Left ventricle myocardium inferior (tissue), 1 donor: ENCODE measurements around the gene ZIC1. TPM values are rescaled to one million over a fixed set of nuclear protein-coding genes. Genes with fewer than 3 reads are reported as not detected.

ENCODE experiments used
- DNase-seq: peaks from one replicate; pipeline ENCODE4 v3.0.0-alpha.2; 2020
- H3K27ac ChIP-seq: fragments of 200-600 bp; replicated peaks from 2 replicates; pipeline ENCODE4 v1.8.0; 2021
- H3K27me3 ChIP-seq: fragments of 200-600 bp; 2 replicates; pipeline ENCODE4 v1.8.0; 2021; ENCODE audit warnings: low read depth
- H3K36me3 ChIP-seq: fragments of 200-600 bp; 2 replicates; pipeline ENCODE4 v1.8.0; 2021
- H3K4me1 ChIP-seq: fragments of 200-600 bp; 2 replicates; pipeline ENCODE4 v1.8.0; 2021
- H3K4me3 ChIP-seq: fragments of 200-600 bp; 2 replicates; pipeline ENCODE4 v1.8.0; 2021; ENCODE audit warnings: mild to moderate bottlenecking, moderate library complexity
- H3K9me3 ChIP-seq: fragments of 200-600 bp; replicated peaks from 2 replicates; pipeline ENCODE4 v1.8.0; 2021
- intact Hi-C: fragments of 100-400 bp; cut with micrococcal nuclease; formaldehyde crosslinking; loops from one replicate; pipeline ENCODE4 v1.11.0; 2022
- total RNA-seq: library from RNA; stranded (reverse); fragmentation: NEBNext Ultra II Directional; extraction: Animal tissue kit (Norgen Biotek cat#: 25700); gene quantifications from one replicate; pipeline ENCODE4 v1.2.1, GENCODE V29; 2021
- TF ChIP-seq, protein P1 (sequence below): fragments of 200-600 bp; IDR thresholded peaks from 2 replicates; pipeline ENCODE4 v1.8.0; 2021; ENCODE audit warnings: antibody characterized with exemption, mild to moderate bottlenecking, borderline replicate concordance
- donor health status: DM: no; HTN: yes; CAD: no; lungs with severe emphysema.

Gene ZIC1
- total RNA-seq, 1 donor from 2014 or later: not detected

DNA sequence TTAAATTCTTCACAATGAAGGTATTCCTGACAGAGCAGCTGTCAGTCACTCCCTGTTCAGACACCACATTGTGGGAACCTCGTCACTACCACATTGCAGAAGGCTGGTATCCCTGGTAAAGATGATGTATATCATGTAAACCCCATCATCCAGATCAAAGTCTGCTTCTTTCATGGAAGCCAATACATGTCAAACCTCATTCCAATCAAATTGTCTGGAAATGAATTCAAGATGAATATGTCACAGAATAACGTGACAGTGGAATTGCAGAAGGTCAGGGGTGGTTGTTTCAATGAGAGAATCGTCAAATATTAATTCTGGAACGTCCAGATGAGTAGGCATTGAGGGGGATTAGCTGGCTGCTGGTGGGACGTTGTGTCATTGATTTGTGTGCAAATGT, 7.0 kb upstream of the ZIC1 start:
- no peak overlapping the region for H3K27ac ChIP-seq
- no peaks in the 10 kb centered on the region for H3K9me3 ChIP-seq
- H3K27me3 ChIP-seq: peaks cover 100% of the 10 kb centered on the region

DNA sequence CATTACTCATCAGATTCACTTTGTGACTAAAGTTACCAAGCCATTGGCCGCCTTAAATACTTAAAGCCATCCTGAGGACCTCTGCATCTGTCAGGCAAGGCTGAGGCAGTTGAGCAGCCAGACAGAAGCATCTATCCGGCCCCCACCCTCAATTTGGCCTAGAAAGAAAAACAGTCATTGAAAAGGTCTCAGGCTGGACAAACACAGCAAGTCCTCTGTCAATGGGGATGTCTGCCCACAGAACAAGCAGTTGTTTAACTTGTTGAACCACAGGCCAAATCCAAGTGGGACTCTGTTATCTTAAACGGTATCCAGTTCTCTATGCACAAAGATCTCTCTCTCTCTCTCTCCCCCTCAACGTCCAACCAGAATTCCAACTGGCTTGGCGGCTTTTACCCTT, 5.7 kb upstream of the ZIC1 start:
- peaks cover 100% of the 10 kb centered on the region for H3K27me3 ChIP-seq
- DNase-seq: no peak

More for the DNA sequence above, 7.0 kb upstream of the ZIC1 start:
- TF ChIP-seq, protein P1, sequence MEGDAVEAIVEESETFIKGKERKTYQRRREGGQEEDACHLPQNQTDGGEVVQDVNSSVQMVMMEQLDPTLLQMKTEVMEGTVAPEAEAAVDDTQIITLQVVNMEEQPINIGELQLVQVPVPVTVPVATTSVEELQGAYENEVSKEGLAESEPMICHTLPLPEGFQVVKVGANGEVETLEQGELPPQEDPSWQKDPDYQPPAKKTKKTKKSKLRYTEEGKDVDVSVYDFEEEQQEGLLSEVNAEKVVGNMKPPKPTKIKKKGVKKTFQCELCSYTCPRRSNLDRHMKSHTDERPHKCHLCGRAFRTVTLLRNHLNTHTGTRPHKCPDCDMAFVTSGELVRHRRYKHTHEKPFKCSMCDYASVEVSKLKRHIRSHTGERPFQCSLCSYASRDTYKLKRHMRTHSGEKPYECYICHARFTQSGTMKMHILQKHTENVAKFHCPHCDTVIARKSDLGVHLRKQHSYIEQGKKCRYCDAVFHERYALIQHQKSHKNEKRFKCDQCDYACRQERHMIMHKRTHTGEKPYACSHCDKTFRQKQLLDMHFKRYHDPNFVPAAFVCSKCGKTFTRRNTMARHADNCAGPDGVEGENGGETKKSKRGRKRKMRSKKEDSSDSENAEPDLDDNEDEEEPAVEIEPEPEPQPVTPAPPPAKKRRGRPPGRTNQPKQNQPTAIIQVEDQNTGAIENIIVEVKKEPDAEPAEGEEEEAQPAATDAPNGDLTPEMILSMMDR: no peak
- Histone ChIP-seq H3K4me1 (peaks cover 11% of the 10 kb centered on the region), H3K36me3 (no peaks in the 10 kb centered on the region), H3K4me3 (no peak overlapping the region)
- no peak for DNase-seq
- intact Hi-C loops: no loop called here

DNA sequence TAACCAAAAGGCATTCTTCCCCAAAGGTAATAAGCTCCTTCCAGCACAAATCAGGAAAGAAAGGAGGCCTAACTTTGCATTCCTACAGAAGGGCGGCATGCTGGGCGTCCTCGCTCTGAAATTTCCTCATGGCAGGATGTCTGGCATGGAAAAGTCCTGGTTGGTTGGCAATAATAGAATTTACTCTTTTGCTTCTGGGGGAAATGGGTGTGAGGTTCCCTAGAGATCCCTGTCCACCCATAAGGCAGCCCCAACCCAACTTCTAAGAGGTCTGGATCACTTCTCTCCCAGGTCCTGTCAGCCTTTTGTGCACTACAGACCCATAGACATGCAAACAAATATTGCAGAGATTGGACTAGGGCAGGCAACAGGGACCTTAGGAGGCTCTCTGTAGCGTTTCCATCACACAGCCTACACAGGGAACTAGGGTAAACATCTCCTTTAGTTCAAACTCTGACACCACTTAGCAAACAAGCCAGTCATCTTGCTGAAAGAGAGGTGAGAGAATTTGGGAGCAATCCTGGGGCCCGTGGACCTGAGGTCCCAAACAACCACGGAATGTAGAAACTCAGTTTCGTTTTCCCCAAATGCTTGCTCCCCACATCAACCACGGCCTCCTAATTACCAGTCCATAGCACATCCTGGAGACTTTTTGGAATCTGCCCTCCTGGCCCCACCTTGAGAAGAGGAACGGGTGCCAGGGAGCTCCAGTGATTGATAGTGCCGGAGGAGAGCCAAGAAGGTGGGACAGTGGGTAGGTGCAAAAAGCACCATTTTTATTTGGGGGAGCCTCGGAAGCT, 5.0 kb upstream of the ZIC1 start:
- no peaks in the 10 kb centered on the region for H3K36me3 ChIP-seq
- intact Hi-C loops: no loop called here
- peaks cover 100% of the 10 kb centered on the region for H3K27me3 ChIP-seq
- no peak overlapping the region for H3K4me3 ChIP-seq
- H3K4me1 ChIP-seq: peaks cover 18% of the 10 kb centered on the region
- no peaks in the 10 kb centered on the region for H3K9me3 ChIP-seq
- H3K27ac ChIP-seq: no peak overlapping the region
- TF ChIP-seq, protein P1: no peak
- no peak for DNase-seq

More for the DNA sequence above, 5.7 kb upstream of the ZIC1 start:
- Histone ChIP-seq H3K36me3 (no peaks in the 10 kb centered on the region), H3K4me1 (peaks cover 11% of the 10 kb centered on the region), H3K27ac (no peak overlapping the region), H3K9me3 (no peaks in the 10 kb centered on the region), H3K4me3 (no peak overlapping the region)
- TF ChIP-seq, protein P1: no peak
- intact Hi-C loops: no loop called here

DNA sequence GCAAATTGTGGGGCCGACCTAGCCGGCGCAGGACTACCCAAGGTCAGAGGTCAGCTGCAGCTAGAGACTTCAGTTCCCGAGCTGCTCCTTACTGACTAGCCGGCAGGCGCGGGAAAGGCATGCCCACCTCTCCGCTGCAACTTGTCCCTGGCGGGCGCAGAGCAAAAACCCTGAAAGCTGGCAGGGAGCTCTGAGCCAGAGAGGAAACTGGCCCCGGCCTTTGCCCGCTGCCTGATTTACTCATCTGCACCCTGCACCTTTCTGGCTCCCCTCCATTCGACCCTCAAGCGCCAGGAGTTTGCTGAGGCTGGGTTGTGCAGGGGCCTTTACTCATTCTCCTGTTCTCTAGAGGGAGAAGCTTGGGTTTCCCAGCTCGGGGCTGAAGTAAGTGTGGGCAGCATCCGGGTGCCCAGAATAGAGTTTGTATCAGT, 4.3 kb upstream of the ZIC1 start:
- no peak overlapping the region for H3K4me3 ChIP-seq
- peaks cover 100% of the 10 kb centered on the region for H3K27me3 ChIP-seq
- intact Hi-C loops: no loop called here
- DNase-seq: no peak
- H3K9me3 ChIP-seq: no peaks in the 10 kb centered on the region
- peaks cover 24% of the 10 kb centered on the region for H3K4me1 ChIP-seq
- TF ChIP-seq, protein P1: no peak
- H3K36me3 ChIP-seq: no peaks in the 10 kb centered on the region
- no peak overlapping the region for H3K27ac ChIP-seq

DNA sequence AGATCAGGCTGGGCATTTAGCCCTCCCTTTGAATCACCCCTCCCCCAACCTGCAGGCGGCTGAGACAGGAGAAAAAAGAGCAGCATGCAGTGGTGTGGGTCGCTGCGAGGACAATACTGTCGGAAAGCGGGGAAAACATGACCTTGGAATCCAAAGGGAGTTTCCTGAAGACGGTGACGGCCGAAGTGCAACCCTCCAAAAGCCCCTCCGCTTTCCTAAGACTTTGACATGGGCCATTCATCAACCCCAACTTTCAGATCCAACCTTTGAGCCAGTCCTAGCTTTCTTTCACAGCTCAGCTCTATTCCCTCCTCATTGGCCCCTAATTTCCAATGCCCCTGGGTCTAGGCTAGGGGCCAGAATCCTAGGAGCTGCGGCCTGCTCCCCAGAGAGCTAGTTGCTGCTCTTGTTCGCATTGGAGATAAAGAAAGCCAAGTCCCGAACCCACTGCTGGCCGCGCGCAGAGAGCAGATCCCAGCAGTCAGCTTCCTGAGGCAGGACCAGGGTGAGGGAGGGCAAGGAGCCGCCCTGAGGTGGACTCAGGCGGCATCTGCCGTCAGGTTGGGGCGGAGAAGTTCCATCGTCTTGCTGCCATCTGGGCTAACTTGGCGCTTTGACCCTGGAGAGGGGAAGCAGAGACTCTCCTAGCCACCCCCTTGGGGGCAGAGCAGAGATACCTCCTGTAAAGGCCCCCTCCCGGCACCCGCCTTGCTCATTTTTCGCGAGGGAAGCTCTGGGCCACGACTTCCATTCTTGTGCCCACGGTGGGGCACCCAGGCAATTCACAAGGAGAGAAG, 3.7 kb upstream of the ZIC1 start:
- TF ChIP-seq, protein P1: no peak
- H3K9me3 ChIP-seq: no peaks in the 10 kb centered on the region
- no peaks in the 10 kb centered on the region for H3K36me3 ChIP-seq
- H3K27me3 ChIP-seq: peaks cover 100% of the 10 kb centered on the region
- intact Hi-C loops: no loop called here
- H3K4me1 ChIP-seq: peaks cover 30% of the 10 kb centered on the region
- DNase-seq: no peak
- no peak overlapping the region for H3K27ac ChIP-seq
- H3K4me3 ChIP-seq: no peak overlapping the region
